Measurements from ENCODE around the gene RGL1. TPM values are rescaled to one million over a fixed set of nuclear protein-coding genes. Genes with fewer than 3 reads are reported as not detected.
A peak's percentile ranks its signal among the peaks of the same experiment; 100 is the strongest.

The RGL1 gene
- total RNA-seq, 1 experiment from 2014 or later: 1.3 TPM

- TF ChIP-seq ATF3 (IDR thresholded peaks at IDR 0.05) (no peak), SP1 (IDR thresholded peaks at IDR 0.05; ENCODE audit: low read depth) (no peak), ZNF274 (IDR thresholded peaks at IDR 0.05; ENCODE audit: low read depth, low read length) (no peak), POLR2AphosphoS5 (IDR thresholded peaks at IDR 0.05; ENCODE audit: low read depth, low read length) (no peak), ELF1 (IDR thresholded peaks at IDR 0.05; ENCODE audit: borderline replicate concordance, low read depth) (no peak), MAX (IDR thresholded peaks at IDR 0.05) (no peak), FOSL1 (IDR thresholded peaks at IDR 0.05; ENCODE audit: low read depth) (no peak)
Measured at GRCh38 chr1:183920651-183921050, 115.7 kb downstream of the RGL1 start (continued).

GRCh38 chr1:183922197-183922596 lies 117.3 kb downstream of the RGL1 start:
- ATAC-seq (peak; percentile 73), DNase-seq (ENCODE audit: low read depth, low spot score) (no peak)
- POLR2A ChIA-PET: no interaction called here
- Histone ChIP-seq H3K9me3 (ENCODE audit: control insufficient read depth in 1 of 2, insufficient read depth in 1 of 2, low read depth in 1 of 2, low read length in 2 of 2) (no peaks in the 10 kb centered on the region), H3K27me3 (ENCODE audit: insufficient read depth, low read length) (no peaks in the 10 kb centered on the region), H3K36me3 (ENCODE audit: control insufficient read depth in 1 of 2, insufficient read depth in 2 of 2, low read length in 2 of 2) (no peaks in the 10 kb centered on the region), H3K9ac (ENCODE audit: low read length) (no peak overlapping the region), H4K20me1 (ENCODE audit: insufficient read depth) (no peaks in the 10 kb centered on the region), H3K79me2 (ENCODE audit: insufficient read depth, low read length) (no peaks in the 10 kb centered on the region), H3K27ac (ENCODE audit: low read depth, low read length) (no peak overlapping the region), H3K4me2 (ENCODE audit: low read length) (no peak overlapping the region), H3K4me3 (replicated peaks in 1 of 2; ENCODE audit: low read depth in 1 of 2, low read length in 2 of 2) (no peak overlapping the region), H2AFZ (ENCODE audit: low read depth, low read length, poor library complexity, severe bottlenecking) (no peak overlapping the region), H3K4me1 (ENCODE audit: control insufficient read depth in 1 of 2, insufficient read depth in 2 of 2, low read length in 2 of 2) (no peaks in the 10 kb centered on the region), H3K9me2 (ENCODE audit: insufficient read depth) (no peaks in the 10 kb centered on the region)
- RAD21 ChIA-PET (ENCODE audit: low non-redundant PET in 1 of 2, low total read pairs in 2 of 2, uncharacterized antibody in 2 of 2, unreplicated experiment in 2 of 2): no interaction called here
- CTCF ChIA-PET: no interaction called here
- intact Hi-C loops (cut with micrococcal nuclease): no loop called here
- BruUV-seq (replicated peaks): no TSS peak
- TF ChIP-seq CTCF (IDR thresholded peaks at IDR 0.05 in 2 of 3, conservative IDR thresholded peaks at IDR 0.05 in 1 of 3; ENCODE audit: borderline replicate concordance in 1 of 3, insufficient read depth in 1 of 3, low read depth in 2 of 3, low read length in 2 of 3) (peak in 2 of 3 experiments; percentile 11 to 42; a peak in 3 of 6 replicates), POLR2AphosphoS5 (IDR thresholded peaks at IDR 0.05; ENCODE audit: low read depth, low read length) (no peak)
